ENCODE data around the gene MAPRE2. TPM values are rescaled to one million over a fixed set of nuclear protein-coding genes. Genes with fewer than 3 reads are reported as not detected.
"Not testable (repeated sequence)": the region's sequence is repeated elsewhere in the genome, so short reads cannot be mapped to it uniquely, and the experiment has no call there.

Gene MAPRE2
- total RNA-seq, 1 experiment from 2014 or later = 5.9 TPM

- DNase-seq = no peak
- no peaks in the 10 kb centered on the region for H3K9me3 ChIP-seq
- H3K4me3 ChIP-seq = no peak overlapping the region
- no peaks in the 10 kb centered on the region for H3K36me3 ChIP-seq
- no peaks in the 10 kb centered on the region for H3K27me3 ChIP-seq
Measured at GRCh38 chr18:35167332-35167731, 126.1 kb downstream of the MAPRE2 start.

- no peaks in the 10 kb centered on the region for H3K9me3 ChIP-seq
- no peak overlapping the region for H3K4me3 ChIP-seq
- no peaks in the 10 kb centered on the region for H3K27me3 ChIP-seq
- DNase-seq = no peak
- H3K36me3 ChIP-seq = no peaks in the 10 kb centered on the region
Measured at GRCh38 chr18:35167857-35168256, 126.6 kb downstream of the MAPRE2 start.

GRCh38 chr18:35170323-35170722 lies 129.1 kb downstream of the MAPRE2 start:
- H3K36me3 ChIP-seq, H3K27me3 ChIP-seq, DNase-seq, H3K4me3 ChIP-seq, H3K9me3 ChIP-seq: not testable (repeated sequence)

- no peaks in the 10 kb centered on the region for H3K36me3 ChIP-seq
- no peaks in the 10 kb centered on the region for H3K27me3 ChIP-seq
- no peak overlapping the region for H3K4me3 ChIP-seq
- no peaks in the 10 kb centered on the region; the same call in 1 of the 2 replicates for H3K9me3 ChIP-seq
- no peak for DNase-seq
Measured at GRCh38 chr18:35171315-35171987, 130.2 kb downstream of the MAPRE2 start.

- Histone ChIP-seq H3K36me3 (no peaks in the 10 kb centered on the region), H3K27me3 (no peaks in the 10 kb centered on the region), H3K9me3 (no peaks in the 10 kb centered on the region; the same call in 1 of the 2 replicates), H3K4me3 (no peak overlapping the region)
- DNase-seq = no peak
Measured at GRCh38 chr18:35172009-35172408, 130.8 kb downstream of the MAPRE2 start.

- no peaks in the 10 kb centered on the region; the same call in 1 of the 2 replicates for H3K9me3 ChIP-seq
- DNase-seq = no peak
- no peaks in the 10 kb centered on the region for H3K27me3 ChIP-seq
- H3K36me3 ChIP-seq = no peaks in the 10 kb centered on the region
- no peak overlapping the region for H3K4me3 ChIP-seq
Measured at GRCh38 chr18:35172451-35173035, 131.3 kb downstream of the MAPRE2 start.

- no peak overlapping the region for H3K4me3 ChIP-seq
- no peak for DNase-seq
- H3K9me3 ChIP-seq = no peaks in the 10 kb centered on the region; the same call in 1 of the 2 replicates
- H3K36me3 ChIP-seq = no peaks in the 10 kb centered on the region
- no peaks in the 10 kb centered on the region for H3K27me3 ChIP-seq
Measured at GRCh38 chr18:35174093-35174731, 133.0 kb downstream of the MAPRE2 start.

GRCh38 chr18:35174745-35175144 lies 133.5 kb downstream of the MAPRE2 start:
- Histone ChIP-seq H3K4me3 (no peak overlapping the region), H3K27me3 (no peaks in the 10 kb centered on the region), H3K9me3 (no peaks in the 10 kb centered on the region; the same call in 1 of the 2 replicates), H3K36me3 (no peaks in the 10 kb centered on the region)
- DNase-seq = no peak

- Histone ChIP-seq H3K27me3 (no peaks in the 10 kb centered on the region), H3K9me3 (no peaks in the 10 kb centered on the region; the same call in 1 of the 2 replicates), H3K36me3 (no peaks in the 10 kb centered on the region), H3K4me3 (no peak overlapping the region)
- no peak for DNase-seq
Measured at GRCh38 chr18:35176925-35177324, 135.7 kb downstream of the MAPRE2 start.

- no peak overlapping the region for H3K4me3 ChIP-seq
- H3K27me3 ChIP-seq = no peaks in the 10 kb centered on the region
- H3K9me3 ChIP-seq = no peaks in the 10 kb centered on the region; the same call in 1 of the 2 replicates
- no peaks in the 10 kb centered on the region for H3K36me3 ChIP-seq
- DNase-seq = peak; percentile 88
Measured at GRCh38 chr18:35178260-35178659, 137.0 kb downstream of the MAPRE2 start.

- Histone ChIP-seq H3K9me3 (no peaks in the 10 kb centered on the region; the same call in 1 of the 2 replicates), H3K4me3 (no peak overlapping the region), H3K36me3 (no peaks in the 10 kb centered on the region), H3K27me3 (no peaks in the 10 kb centered on the region)
- DNase-seq = no peak
Measured at GRCh38 chr18:35179906-35180305, 138.7 kb downstream of the MAPRE2 start.

- DNase-seq = no peak
- H3K36me3 ChIP-seq = no peaks in the 10 kb centered on the region
- no peak overlapping the region for H3K4me3 ChIP-seq
- H3K9me3 ChIP-seq = no peaks in the 10 kb centered on the region; the same call in 1 of the 2 replicates
- H3K27me3 ChIP-seq = no peaks in the 10 kb centered on the region
Measured at GRCh38 chr18:35180455-35180854, 139.2 kb downstream of the MAPRE2 start.

GRCh38 chr18:35182151-35182550 lies 140.9 kb downstream of the MAPRE2 start:
- Histone ChIP-seq H3K4me3 (no peak overlapping the region), H3K36me3 (no peaks in the 10 kb centered on the region), H3K27me3 (no peaks in the 10 kb centered on the region), H3K9me3 (no peaks in the 10 kb centered on the region)
- no peak for DNase-seq

GRCh38 chr18:35183886-35184285 lies 142.7 kb downstream of the MAPRE2 start:
- Histone ChIP-seq H3K36me3 (no peaks in the 10 kb centered on the region), H3K4me3 (no peak overlapping the region), H3K9me3 (no peaks in the 10 kb centered on the region), H3K27me3 (no peaks in the 10 kb centered on the region)
- no peak for DNase-seq

GRCh38 chr18:35185771-35186170 lies 144.6 kb downstream of the MAPRE2 start:
- H3K36me3 ChIP-seq = no peaks in the 10 kb centered on the region
- no peak for DNase-seq
- no peak overlapping the region for H3K4me3 ChIP-seq
- H3K9me3 ChIP-seq = no peaks in the 10 kb centered on the region
- H3K27me3 ChIP-seq = no peaks in the 10 kb centered on the region

GRCh38 chr18:35186291-35187034 lies 145.2 kb downstream of the MAPRE2 start:
- Histone ChIP-seq H3K9me3 (no peaks in the 10 kb centered on the region), H3K36me3 (no peaks in the 10 kb centered on the region), H3K27me3 (no peaks in the 10 kb centered on the region), H3K4me3 (no peak overlapping the region)
- no peak for DNase-seq

- Histone ChIP-seq H3K9me3 (no peaks in the 10 kb centered on the region), H3K4me3 (no peak overlapping the region), H3K36me3 (no peaks in the 10 kb centered on the region), H3K27me3 (no peaks in the 10 kb centered on the region)
- no peak for DNase-seq
Measured at GRCh38 chr18:35189510-35189909, 148.3 kb downstream of the MAPRE2 start.
